ENCODE measurements around the gene CLEC11A. TPM values are rescaled to one million over a fixed set of nuclear protein-coding genes. Genes with fewer than 3 reads are reported as not detected.

The CLEC11A gene
- polyA plus RNA-seq, 1 experiment: 136 TPM

GRCh38 chr19:50711805-50712204 lies 11.4 kb upstream of the CLEC11A start:
- TF ChIP-seq, protein P1, sequence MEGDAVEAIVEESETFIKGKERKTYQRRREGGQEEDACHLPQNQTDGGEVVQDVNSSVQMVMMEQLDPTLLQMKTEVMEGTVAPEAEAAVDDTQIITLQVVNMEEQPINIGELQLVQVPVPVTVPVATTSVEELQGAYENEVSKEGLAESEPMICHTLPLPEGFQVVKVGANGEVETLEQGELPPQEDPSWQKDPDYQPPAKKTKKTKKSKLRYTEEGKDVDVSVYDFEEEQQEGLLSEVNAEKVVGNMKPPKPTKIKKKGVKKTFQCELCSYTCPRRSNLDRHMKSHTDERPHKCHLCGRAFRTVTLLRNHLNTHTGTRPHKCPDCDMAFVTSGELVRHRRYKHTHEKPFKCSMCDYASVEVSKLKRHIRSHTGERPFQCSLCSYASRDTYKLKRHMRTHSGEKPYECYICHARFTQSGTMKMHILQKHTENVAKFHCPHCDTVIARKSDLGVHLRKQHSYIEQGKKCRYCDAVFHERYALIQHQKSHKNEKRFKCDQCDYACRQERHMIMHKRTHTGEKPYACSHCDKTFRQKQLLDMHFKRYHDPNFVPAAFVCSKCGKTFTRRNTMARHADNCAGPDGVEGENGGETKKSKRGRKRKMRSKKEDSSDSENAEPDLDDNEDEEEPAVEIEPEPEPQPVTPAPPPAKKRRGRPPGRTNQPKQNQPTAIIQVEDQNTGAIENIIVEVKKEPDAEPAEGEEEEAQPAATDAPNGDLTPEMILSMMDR (IDR thresholded peaks at IDR 0.05; ENCODE audit: insufficient read depth, low read depth, low read length): no peak
- ChIA-PET CTCF (interaction anchor here (1.4 kb wide), 1 partner anchor 13 kb away, joined by 3 read pairs; no protein-coding TSS in a partner anchor), POLR2A (no interaction called here)
- H3K27me3 ChIP-seq (ENCODE audit: control insufficient read depth, insufficient read depth, low read length): no peaks in the 10 kb centered on the region
- no peak overlapping the region for H3K4me3 ChIP-seq (ENCODE audit: low read depth, low read length)
- H3K36me3 ChIP-seq (ENCODE audit: control insufficient read depth, insufficient read depth, low read length): 0 out of 2 replicates have a peak, but pooled peaks cover 1% of the 10 kb centered on the region
- DNase-seq (ENCODE audit: low read depth): no peak

DNA sequence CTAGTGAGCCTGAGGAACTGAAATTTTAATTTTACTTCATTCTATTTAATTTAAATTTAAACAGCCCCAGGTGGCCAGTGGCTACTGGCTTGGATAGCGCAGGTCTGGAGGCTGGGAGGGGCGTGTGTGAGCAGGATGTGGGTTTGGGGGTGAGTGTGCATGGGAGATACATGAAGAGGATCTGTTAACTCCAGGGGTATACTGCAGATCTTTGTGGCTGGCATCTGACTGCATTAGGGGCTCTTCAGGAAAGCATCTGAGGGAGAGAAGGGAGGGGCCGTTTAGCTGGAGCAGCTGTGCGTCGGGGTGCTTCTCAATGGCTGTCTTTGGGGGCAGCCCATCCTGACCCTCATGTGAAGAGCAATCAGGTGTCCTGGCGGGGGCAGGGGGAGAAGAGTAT lies 10.3 kb upstream of the CLEC11A start:
- peaks cover 1% of the 10 kb centered on the region; the same call in 1 of the 2 replicates for H3K36me3 ChIP-seq (ENCODE audit: control insufficient read depth, insufficient read depth, low read length)
- no peak for DNase-seq (ENCODE audit: low read depth)
- H3K4me3 ChIP-seq (ENCODE audit: low read depth, low read length): no peak overlapping the region
- ChIA-PET CTCF (interaction anchor here (0.6 to 1.0 kb wide), 2 partner anchors 71 to 476 kb away, joined by 4 to 6 read pairs; no protein-coding TSS in a partner anchor), POLR2A (no interaction called here)
- no peaks in the 10 kb centered on the region for H3K27me3 ChIP-seq (ENCODE audit: control insufficient read depth, insufficient read depth, low read length)
- TF ChIP-seq, protein P1 (IDR thresholded peaks at IDR 0.05; ENCODE audit: insufficient read depth, low read depth, low read length): no peak

DNA sequence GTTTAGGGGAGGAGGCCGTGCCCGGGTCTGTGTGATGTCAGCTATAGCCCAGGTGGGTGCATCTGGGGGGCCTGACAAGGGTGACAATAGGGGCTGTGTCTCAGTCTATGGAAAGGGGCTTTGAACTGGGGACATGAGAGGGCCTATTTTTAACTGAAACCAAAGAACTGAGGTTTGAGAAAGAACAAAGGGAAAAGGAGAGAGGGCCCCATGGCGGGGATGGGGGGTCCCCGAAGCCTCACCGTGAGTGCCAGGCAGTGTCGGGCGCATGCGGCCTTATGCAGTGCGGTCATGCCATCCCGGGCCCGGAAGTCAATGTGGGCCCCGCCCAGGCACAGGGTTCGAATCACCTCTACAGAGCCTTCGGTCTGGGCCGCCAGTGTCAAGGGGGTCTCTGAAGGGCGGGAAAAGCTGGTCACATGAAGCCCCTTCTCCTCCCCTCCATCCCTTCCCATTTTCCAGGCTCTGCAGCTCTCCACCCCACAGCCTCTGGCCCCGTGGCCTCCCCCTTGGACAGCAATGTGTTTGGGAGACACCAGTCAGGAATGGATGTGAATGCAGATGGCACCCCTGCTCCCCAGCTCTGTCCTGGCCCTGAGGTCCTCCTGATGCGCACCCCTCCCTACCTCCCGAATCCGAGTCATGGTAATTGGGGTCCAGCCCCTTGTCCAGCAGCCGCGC lies 9.5 kb upstream of the CLEC11A start:
- Histone ChIP-seq H3K36me3 (ENCODE audit: control insufficient read depth, insufficient read depth, low read length) (peaks cover 1% of the 10 kb centered on the region; the same call in 1 of the 2 replicates), H3K4me3 (ENCODE audit: low read depth, low read length) (no peak overlapping the region), H3K27me3 (ENCODE audit: control insufficient read depth, insufficient read depth, low read length) (no peaks in the 10 kb centered on the region)
- ChIA-PET CTCF (interaction anchor here (0.6 to 1.6 kb wide), 4 partner anchors 8 to 477 kb away, joined by 3 to 6 read pairs (median 5); no protein-coding TSS in a partner anchor), POLR2A (no interaction called here)
- TF ChIP-seq, protein P1 (IDR thresholded peaks at IDR 0.05; ENCODE audit: insufficient read depth, low read depth, low read length): no peak
- DNase-seq (ENCODE audit: low read depth): no peak

DNA sequence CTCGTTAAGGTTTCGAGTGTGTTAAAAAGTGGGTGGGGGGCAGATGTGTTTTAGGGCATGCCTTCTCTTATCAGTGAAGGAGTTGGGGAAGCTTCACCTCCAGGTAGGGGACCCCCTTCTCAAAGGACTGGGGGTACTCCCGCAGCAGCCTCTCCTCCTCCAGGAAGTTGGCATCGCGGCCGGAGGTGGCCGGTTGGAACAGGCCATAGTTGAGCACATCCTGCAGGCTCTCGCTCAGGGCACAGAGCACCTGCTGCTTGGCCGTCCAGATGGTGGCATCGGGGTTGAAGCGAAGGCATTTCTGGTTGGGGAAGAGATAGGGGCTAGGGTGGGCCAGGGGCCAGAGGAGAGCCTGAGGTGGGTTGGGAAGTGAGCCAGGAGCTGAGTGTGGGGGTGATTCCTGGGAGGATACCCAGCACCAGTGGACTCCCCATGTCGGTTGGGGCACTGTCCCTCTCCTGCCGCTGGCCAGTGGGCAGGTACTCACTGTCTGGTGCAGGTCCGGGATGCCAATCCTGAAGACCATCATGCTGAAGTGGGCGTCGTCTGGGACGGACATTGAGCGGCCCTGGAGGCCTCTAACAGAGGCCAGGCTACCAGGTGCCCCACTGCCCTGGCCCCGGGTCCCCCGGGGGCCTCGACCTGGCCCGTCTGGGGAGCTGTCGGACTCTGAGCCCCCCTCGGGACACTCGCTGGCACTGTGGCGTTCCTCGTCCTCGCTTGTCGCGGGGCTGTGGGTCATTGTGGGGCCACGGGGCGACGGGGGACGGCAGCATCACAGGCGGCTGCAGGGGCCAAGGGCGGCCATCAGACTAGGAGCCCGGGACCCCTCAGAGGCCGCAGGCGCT lies 6.8 kb upstream of the CLEC11A start:
- ChIA-PET CTCF (interaction anchor here (0.5 to 1.5 kb wide), 4 partner anchors 8 to 160 kb away, joined by 3 to 4 read pairs (median 4); no protein-coding TSS in a partner anchor), POLR2A (no interaction called here)
- H3K4me3 ChIP-seq (ENCODE audit: low read depth, low read length): no peak overlapping the region
- no peak for DNase-seq (ENCODE audit: low read depth)
- H3K36me3 ChIP-seq (ENCODE audit: control insufficient read depth, insufficient read depth, low read length): peaks cover 1% of the 10 kb centered on the region; the same call in 1 of the 2 replicates
- TF ChIP-seq, protein P1 (IDR thresholded peaks at IDR 0.05; ENCODE audit: insufficient read depth, low read depth, low read length): no peak
- no peaks in the 10 kb centered on the region for H3K27me3 ChIP-seq (ENCODE audit: control insufficient read depth, insufficient read depth, low read length)
